ENCODE results near the gene GORASP2.

The GORASP2 gene

GRCh38 chr2:170966648-170967396 lies 37.8 kb downstream of the GORASP2 start:
- no peak for DNase-seq (ENCODE audit: low read depth in 3 of 3)

DNA sequence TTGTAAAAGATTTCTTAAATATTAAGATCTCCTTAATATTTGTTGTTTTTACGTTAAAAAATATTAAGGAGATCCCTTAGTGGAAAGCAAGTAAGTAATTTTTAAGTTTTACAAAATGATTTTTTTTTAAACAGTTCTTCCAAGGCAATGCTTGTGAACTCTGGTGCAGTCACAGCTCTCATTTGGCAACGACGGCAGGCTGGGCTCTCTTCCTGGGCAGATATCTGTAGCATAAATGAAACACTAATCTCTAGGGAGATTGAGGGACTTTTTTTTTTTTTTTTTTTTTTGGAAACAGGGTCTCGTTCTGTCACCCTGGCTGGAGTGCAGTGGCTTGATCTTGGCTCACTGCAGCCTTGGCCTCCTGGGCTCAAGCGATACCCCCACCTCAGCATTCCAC lies 38.5 kb downstream of the GORASP2 start:
- no peak for DNase-seq (ENCODE audit: low read depth in 3 of 3)

DNA sequence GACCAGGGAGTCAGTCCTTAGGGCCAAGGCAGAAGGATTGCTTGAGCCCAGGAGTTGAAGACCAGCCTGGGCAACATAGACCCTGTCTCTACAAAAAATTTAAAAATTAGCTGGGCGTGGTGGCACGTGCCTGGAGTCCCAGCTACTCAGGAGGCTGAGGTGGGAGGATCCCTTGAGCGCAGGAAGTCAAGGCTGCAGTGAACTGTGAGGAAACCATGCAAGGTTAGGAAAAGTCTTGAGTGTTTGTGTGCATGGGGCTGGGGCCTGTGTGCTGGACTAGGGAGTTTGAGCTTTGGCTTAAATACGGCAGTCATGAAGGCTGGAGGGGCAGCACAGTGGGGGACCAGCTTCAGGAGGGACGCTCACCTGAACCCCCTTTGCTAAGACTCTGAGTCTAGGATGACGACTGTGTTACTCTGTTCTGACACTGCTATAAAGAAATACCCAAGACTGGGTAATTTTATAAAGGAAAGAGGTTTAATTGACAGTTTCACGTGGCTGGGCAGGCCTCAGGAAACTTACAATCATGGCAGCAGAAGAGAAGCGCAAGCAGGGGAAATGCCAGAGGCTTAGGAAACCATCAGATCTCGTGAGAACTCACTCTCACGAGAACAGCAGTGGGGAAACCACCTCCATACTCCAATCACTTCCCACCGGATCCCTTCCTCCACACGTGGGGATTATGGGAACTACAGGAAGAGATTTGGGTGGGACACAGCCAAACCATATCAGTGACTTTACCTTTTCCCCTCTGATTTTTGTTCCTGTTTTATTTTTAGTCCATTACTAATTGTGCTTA lies 39.4 kb downstream of the GORASP2 start:
- no peak for DNase-seq (ENCODE audit: low read depth in 3 of 3)

DNA sequence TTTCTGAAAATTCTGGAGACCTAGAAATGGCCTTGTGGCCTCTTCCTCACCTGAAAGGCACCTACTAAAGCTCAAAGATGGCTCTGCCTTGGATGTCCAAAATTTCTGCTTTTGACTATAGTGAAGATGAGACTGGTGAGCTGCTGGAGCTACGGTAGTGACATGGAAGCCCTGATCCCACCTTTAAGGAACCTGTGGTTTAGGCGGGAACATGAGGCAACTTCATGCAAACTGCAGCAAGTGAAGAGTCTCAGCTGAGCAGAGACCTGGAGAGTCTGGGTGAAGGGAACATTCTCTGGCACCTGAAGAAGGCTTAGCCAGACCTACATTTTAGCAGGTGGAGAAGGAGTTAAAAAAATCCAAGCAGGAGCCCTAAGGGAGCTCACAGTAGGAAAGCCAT lies 40.0 kb downstream of the GORASP2 start:
- DNase-seq (ENCODE audit: low read depth in 3 of 3) = no peak

- DNase-seq (ENCODE audit: low read depth in 3 of 3) = no peak
Measured at GRCh38 chr2:170969872-170970496, 40.9 kb downstream of the GORASP2 start.

DNA sequence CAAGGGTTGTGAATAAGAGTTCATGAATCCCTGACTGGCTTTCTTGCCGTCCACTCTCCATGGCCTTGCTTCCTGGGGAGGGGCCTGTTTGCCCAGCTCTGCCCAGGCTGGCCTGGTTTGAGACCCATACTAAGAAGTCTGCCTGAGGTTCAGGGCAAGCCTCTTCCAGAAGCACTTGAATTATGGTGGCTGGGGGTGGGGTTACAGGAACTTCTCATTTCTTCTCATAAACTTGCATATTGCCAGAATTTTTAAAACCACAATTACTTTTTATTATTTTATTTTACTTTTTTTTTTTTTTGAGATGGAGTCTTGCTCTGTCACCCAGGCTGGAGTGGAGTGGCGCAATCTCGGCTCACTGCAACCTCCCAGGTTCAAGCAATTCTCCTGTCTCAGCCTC lies 42.0 kb downstream of the GORASP2 start:
- no peak for DNase-seq (ENCODE audit: low read depth in 3 of 3)

DNA sequence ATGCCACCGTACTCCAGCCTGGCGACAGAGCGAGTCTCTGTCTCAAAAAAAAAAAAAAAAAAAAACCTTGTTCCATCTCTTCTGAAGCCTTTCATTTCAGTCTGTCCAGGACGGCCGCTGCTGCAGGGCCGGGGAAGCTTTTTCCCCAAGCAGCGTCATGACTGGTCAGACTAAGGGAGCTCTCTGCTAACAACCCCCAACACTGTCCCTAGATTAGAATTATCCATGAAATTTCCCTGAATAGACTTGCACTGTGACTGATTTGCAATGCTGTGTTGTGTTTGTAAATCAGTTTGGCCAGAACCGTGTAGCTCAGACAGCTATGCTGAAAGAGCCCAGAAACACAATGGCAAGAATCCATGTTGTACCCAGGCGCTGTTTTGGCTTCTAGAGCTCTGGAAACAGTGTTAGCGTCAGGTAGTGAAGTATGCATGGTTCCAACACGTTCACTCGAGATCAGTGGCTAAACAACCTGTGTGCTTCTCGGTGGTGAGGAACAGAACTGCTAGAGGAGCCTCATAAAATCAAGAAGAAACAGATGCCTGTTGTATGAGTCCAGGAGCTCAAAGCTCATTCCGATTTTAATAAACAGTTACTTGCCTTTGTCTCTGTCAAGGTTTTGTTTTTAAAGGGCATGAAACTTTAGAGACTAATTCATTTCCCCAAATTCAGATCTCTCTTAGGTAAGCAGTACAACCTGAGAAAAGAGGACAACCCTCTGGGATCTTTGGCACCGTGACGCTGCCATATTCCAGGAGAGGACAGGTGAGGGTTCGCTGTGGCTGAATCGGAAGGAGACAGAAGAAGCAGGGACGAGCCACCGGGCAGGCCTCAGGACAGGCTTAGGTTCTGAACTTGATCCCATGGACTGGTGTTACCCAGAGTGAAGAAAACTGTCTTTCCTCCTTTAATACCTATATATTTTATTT lies 43.5 kb downstream of the GORASP2 start:
- no peak for DNase-seq (ENCODE audit: low read depth in 3 of 3)

DNA sequence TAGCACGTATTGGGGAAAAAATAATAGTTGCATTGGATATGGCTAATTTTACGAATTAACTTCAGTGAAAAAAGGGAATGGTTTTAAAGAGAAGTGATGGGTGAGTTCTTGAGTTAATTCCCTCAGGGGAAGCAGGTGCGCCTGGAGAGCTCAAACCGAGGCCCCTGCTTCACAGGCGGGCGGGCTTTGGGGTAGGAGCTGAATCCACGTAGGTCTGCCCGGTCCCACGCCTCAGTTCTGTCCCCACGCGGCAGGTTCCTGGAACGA lies 44.1 kb downstream of the GORASP2 start:
- no peak for DNase-seq (ENCODE audit: low read depth in 3 of 3)

DNA sequence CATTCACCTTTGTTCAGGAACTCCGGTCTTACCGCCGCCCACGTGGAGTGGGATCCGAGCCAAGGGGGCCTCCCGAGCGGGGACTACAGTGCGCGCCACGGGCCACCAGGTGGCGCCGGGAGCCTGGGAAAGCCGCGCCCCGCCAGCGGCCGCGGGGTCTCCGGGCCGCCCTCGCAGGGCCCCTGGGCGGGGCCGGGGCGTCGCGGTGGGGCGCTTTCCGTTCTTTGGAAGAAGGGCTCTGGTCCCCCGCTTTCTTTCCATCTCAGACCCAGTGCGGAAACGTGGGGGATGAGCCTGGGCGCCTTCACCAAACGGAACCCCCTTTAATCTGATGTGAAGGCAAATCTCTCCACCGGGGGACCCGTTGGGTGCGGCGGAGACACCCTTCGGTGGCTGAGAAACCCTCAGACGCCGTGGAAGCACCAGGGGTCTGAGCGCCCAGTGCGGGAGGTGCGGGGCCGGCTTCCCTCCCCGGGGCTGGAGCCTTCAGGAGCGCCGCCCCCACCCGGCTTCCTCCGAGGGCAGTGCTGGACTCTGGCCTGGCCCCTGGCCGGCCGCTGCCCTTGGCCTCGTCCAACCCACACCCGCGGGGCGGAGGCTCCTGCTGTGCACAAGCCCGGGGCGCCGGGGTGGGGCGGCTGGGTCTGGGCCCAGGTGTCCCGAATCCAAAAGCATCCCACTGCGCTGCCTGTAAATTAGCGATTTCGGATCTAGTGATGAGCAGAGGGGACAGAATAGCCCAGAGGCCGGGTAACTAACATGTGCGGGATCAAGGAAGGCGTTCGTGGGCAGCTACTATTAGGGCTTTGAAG lies 44.6 kb downstream of the GORASP2 start:
- peak; percentile 85 to 86 (median 86) for DNase-seq (ENCODE audit: low read depth in 3 of 3)

DNA sequence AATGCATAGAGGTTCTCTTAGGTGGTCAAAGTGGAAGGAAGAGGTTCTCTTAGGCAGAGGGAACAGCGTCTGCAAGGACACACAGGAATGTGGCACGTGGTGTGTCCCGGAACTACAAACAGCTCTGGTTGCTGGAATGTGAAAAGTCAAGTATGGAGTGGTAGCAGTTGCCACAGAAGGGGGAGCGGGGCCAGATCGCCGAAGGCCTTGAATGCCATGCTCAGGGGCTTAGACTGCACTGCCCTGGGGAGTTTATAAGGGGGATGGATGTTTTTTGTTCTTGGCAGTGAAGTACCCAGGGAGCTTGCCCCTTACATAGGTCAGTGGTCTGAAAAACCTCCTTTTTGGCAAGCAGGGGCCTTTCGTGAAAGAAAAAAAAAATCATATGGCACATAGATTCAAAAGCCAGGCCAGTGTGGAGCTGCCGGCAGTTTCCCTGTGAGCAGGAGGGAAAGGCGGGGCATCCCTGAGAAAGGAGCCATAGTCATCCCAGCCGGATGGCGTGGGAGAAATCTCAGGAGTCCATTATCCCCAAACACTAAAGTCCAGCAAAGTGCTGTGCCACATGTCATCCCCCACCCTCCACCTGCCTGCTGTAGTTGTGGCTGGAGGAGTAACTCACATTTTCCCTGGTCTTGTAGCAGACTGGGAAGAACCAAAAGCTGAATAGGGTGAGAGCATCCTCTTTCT lies 45.4 kb downstream of the GORASP2 start:
- no peak for DNase-seq (ENCODE audit: low read depth in 3 of 3)

DNA sequence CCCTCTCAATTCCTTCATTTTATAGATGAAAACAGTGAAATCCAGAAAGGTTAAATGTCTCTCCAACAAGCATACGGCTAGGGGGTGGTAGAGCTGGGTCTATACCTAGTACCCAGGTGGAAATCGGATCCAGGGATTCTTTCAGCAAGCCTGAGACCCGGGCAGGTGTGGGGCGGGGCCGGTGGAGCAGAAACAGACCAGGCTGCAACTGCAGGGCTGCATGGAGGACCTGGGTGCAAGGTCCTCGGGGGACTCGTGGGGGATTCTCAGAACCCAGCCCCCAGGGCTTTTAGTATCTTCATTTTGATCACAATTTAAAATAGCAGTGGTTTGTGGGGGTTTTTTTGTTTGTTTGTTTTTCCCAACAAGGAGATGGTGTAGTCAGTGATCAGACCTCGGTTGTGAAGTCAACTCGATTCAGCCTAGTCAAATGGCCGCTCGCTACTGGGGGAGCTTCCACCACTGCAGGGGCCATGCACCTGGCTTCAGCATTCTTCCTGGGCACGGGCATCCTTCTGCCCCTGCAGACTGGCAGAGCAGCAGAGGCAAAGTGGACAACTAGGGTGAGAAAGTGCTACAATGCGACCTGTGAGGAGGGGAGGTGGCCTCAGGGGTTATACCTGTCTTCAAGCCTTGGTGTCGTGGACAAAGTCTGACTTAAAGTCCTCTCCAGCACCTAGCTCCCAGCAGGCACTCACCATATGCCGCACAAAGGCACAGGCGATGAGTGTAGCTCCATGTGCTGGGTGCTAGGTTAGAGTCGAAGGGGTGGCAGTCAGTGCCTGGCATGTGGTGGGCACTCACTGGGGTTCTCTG lies 46.3 kb downstream of the GORASP2 start:
- DNase-seq (ENCODE audit: low read depth in 3 of 3) = no peak

DNA sequence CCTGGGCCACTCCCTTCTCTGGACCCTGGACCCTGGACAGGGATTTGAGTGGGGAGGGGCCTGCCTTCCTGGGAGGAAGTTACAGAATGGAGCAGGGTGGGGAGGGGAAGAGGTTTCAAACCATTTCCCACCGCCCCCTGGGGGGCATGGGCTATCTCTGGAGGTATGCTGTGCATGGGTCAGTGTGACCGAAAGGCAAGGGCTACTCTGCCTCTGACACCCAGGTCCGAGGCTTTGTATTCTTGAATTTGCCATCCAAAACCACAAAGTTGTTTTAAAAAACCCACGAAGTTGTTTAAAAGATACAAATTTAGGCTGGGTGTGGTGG lies 46.9 kb downstream of the GORASP2 start:
- no peak for DNase-seq (ENCODE audit: low read depth in 3 of 3)

- no peak for DNase-seq (ENCODE audit: low read depth in 3 of 3)
Measured at GRCh38 chr2:170984079-170984478, 55.0 kb downstream of the GORASP2 start.

- no peak for DNase-seq (ENCODE audit: low read depth in 3 of 3)
Measured at GRCh38 chr2:170985407-170985806, 56.4 kb downstream of the GORASP2 start.

DNA sequence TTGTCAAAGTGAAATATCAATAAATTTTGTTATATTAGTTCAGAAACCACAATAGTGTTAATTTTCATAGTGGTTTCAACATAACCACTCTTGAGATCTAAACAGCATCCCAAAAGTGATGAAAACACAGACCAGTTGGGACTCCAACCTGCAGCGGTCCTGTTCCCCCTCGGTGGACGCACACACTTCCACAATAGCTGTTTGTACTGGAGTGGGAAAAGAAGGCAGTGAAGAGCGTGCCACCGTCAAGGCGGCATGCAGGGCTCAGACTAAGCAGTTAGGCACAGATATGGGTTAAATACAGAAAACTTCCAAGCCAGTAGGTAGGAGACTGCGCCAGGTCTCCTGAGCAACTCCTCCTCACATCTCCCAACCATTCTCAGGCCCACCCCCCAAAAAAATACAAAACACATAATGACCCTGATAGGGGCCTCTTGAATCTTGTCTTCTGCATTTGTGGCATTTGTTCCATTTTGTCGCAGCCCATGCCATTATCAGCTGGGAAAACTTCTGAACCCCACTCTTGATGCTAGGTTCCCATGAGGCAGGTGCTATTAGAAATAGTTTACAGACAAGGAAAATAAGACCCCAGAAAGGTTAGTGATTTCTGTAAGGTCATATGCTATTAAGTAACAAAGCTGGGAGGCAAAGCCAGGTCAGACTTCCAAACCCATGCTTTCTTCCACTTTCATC lies 57.7 kb downstream of the GORASP2 start:
- no peak for DNase-seq (ENCODE audit: low read depth in 3 of 3)

GRCh38 chr2:170991398-170992182 lies 62.5 kb downstream of the GORASP2 start:
- no peak for DNase-seq (ENCODE audit: low read depth in 3 of 3)

DNA sequence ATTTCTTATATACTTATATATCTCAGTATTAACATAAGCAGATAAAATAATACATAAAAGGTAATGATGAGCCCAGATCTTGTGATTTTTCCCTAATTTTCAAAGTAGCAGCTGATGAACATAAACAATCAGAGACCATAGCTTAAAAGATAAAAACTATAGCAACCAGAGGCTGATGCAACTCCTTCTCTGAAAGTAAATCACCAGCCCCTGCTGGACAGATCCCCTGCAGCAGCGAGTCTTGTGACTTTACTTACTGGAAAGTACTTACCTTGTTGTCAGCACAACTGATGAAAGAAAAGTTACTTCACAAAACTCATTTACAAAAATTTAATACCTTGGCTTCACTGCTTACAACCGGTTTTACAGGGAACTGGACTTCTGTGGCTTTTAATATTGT lies 67.3 kb downstream of the GORASP2 start:
- DNase-seq (ENCODE audit: low read depth in 3 of 3) = no peak

DNA sequence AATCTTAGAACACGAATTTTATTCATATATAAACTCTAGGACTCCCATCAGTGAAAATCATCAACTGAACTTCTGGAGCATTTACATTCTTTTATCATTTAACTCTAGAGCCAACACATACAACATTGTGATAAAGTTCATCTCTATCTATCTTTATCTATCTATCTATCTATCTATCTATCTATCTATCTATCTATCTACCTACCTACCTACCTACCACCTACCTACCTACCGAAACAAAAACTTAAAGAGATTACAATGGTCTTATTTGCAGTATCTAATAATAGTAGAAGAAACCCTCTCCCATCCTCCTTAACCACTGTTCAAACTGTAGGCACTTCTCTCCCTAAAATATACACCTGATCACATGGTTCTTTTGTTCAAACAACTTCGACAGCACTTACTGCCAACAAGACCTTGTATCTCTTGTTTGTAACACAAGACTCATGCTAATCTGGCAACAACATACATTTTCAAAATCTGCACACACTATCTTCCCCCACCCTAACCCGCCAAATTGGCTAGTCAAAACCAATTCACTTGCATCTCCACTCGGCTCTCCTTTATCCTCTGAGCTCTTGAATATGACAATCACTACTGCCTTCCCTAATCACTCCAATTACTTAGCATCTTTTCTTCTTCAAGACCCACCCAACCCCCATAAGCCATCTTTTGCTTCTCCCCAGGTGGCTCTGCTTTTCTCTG lies 69.0 kb downstream of the GORASP2 start:
- no peak for DNase-seq (ENCODE audit: low read depth in 3 of 3)
